HL-60/S4 (cell line): ENCODE measurements around the gene LRTM2.

ENCODE experiments used
- in situ Hi-C: fragments of 300-500 bp; cut with MboI; formaldehyde crosslinking; loops from 2 replicates; pipeline ENCODE4 v1.14.3; 2022; ENCODE audit warnings: low sequenced_read_pairs

The LRTM2 gene

DNA sequence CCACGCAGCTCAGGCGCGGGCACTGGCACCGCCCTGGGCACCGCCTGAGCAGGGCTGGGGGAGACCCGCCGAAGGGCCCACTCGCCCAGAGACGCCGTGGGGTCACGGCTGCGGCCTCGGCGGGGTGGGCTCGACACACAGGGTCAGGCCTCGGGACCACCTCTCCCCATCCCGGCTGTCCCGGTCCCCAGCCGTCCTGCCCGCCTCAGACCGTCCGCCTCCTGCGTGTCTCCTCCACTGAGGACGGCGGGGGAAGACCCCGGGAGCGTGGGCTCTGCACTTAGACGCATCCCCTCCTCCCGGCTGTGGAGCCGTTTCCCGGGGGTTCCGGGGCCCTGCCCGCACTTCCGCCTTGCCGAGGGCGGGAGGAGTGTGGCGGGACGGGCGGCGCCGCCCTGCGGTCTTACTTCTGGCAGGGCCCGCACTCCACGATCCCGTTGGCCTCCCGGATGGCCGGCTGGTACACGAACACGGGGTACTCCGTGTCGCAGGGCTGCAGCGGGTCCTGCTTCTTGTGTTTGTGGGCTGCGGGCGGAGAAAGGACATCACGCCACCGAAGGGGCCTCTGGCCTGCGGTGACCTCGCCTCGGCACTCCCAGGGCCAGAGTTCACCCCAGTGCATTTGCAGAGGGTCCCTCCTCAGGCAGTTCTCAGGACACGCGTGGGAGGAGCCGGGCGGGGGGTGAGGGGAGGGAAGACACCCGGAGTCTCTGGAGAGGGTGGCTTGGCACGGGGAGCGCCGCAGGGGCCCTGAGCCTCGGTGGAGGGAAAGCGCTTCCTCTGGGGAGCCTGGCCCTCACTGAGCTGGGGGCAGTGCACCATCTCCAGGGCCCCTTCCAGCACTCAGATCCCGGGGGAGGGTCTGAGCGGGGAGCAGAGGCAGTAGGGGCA is 23.1 kb upstream of the LRTM2 start:
- in situ Hi-C loops = loop anchor here (25.0 kb wide), 1 partner anchor 790 kb away; no protein-coding TSS in a partner anchor

- in situ Hi-C loops = loop anchor here (25.0 kb wide), 1 partner anchor 789 kb away; no protein-coding TSS in a partner anchor
These were observed 22.2 kb upstream of the LRTM2 start for GRCh38 chr12:1797991-1798640.

GRCh38 chr12:1798641-1799020 is 21.7 kb upstream of the LRTM2 start:
- in situ Hi-C loops = loop anchor here (25.0 kb wide), 1 partner anchor 789 kb away; no protein-coding TSS in a partner anchor

DNA sequence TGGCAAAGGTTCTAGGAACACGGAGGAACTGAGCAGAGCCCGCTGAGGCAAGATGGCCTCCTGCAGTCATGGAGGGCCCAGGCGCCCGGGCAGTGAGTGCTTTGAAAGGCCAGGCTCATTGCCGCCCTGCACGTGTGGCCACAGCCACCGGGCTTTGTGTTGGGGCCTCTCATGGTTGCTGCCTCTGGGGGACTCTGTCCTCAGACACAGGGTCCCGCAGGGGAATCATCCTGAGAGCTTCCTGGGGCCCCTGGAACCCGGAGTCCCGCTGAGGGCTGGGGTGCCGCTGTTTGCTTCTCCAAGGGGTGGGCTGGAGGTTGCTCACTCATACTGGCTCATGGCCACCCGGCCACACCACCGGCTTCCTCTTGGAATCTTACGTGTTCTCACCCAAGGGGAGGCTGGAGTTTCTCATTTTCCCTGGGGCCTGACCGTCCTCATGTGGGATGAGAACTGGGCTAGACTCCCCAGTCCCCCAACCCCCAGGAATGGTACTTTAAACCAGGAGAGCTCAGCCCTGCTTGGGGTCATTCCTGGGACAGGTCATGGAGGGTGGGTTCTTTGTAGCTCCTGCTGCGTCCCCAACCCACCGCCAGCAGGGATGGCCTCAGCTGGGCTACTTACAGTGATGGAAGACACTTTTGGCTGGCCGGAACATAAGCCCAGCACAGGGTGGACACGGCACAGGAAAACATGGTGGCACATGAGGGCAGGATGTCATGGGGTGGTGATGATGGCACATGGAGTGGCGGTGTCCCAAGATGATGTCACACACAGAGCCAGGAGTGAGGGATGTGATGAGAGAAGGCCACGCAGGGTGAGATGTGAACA is 21.1 kb upstream of the LRTM2 start:
- in situ Hi-C loops = loop anchor here (25.0 kb wide), 1 partner anchor 788 kb away; no protein-coding TSS in a partner anchor

DNA sequence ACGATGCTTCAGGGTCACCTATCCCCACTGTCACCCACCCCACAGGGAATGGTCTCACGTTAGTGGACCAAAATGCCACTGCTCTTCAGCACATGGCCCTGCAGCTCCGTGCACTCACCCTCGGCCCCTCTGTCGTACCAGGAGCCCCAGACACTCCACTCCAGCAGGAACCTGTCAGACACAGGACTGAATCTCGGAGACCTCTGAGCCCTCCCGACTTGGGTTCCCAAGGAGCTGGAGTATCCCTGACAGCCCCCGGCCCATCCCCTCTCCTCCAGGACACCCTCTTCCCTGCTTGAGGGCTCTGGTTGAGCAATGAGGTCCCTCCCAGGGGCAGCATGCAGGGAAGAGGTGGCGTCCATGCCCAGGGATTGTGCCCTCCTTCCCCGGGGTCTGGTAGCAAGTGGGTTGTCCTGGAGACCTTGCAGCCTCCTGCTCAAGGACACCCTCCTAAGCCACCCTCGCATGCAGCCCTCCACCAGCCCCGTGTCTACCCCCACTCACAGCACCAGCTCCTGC is 20.4 kb upstream of the LRTM2 start:
- in situ Hi-C loops = loop anchor here (25.0 kb wide), 1 partner anchor 787 kb away; no protein-coding TSS in a partner anchor

GRCh38 chr12:1800401-1801302 is 19.7 kb upstream of the LRTM2 start:
- in situ Hi-C loops = no loop called here

GRCh38 chr12:1801303-1801975 is 18.9 kb upstream of the LRTM2 start:
- in situ Hi-C loops = no loop called here

GRCh38 chr12:1803736-1804135 is 16.6 kb upstream of the LRTM2 start:
- in situ Hi-C loops = no loop called here

- in situ Hi-C loops = no loop called here
These were observed 15.6 kb upstream of the LRTM2 start for GRCh38 chr12:1804545-1805332.

DNA sequence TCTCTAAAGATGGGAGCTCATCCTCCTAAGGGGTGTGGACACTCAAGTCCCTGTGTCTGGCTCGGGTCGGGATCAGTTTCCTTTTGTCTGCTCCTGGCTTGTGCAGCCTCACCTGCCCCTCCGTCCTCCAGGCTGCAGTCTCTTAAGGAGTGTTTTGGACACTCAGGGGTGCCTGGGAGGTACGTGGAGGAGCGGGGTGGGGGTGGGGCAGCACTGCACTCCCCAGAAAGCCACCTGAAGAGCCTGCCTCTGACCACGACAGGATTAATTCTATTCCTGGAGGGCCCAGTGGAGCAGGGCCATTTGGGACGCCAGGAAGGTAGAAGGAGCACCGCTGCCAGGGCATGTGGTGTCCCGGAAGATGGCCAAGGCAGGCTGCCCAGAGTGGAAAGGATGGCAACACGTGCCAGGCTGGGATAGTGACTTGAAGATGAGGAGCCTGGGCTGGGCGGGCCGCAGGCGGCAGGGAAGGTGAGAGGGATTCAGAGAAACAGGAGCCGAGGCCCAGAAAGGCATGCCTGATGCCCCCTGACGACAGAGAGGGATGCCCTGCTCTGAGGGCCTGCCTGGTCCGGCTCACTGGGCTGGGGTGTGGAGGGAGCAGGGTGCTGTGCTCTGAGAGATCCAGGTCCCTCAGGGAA is 14.8 kb upstream of the LRTM2 start:
- in situ Hi-C loops = no loop called here

GRCh38 chr12:1806301-1807086 is 13.9 kb upstream of the LRTM2 start:
- in situ Hi-C loops = no loop called here

GRCh38 chr12:1807087-1807860 is 13.1 kb upstream of the LRTM2 start:
- in situ Hi-C loops = no loop called here

DNA sequence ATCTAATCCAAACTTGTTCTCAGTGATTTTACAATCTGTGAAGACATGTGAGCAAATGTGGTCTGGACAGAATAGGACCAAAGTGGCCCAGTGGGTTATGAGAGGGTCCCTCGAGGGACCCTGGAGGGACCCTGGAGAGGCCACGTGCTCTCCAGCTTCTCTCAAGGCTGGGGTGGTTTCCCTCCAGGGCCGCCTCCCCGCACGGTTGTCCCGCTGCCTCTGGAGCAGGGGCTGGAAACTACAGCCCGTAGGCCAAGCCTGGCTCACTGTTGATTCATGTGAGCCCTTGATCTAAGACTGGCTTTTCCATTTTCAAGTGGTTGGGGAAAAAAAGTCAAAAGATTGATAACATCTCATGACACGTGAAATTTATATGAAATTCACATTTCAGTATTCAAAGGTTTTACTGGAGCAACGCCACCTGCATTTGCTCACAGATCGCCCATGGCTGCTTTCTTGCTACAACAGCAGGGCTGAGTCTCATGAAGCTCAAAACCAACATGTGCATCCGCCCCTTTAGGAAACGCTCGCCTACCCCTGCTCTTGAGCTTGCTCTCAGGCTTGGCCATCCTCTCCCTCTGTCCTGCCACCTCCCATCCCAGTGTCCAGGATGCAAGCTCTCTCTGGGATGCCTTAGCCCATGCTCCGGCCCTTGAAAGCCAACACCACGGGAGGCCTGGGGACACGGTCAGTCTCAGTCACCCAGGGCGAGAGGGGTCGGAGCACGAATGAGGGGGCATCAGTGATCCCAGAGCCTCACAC is 12.1 kb upstream of the LRTM2 start:
- in situ Hi-C loops = no loop called here

DNA sequence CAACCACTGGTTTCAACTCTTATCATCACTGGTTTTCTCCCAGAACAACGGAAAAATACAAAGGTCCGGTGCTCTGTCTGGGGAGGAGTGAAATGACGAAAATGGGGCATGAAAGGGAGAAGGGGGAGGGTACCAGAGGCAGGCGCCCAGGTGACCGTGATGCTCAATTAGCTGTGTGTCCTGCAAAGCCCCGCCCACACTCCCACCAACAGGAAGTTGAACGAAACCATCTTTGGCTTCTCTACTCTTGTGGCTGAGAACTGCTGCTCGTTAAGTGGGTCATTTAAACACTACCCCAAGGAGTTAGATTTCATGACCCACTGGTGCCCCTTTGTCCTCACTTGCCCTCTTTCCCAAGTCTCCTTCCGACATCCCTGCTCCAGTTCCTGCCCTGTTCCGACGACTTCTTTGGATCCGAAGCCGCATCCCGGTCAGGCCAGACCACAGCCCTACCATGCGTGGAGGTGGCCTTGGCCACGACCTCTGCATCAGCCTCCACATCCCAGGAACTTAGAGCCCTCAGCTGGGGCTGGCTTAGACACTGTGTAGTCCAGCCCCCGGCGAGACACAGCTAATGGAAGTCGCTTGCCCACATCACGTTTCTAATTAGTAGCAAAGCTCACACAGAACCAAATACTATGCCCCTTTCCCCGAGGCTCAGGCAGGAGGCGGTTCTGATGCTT is 11.4 kb upstream of the LRTM2 start:
- in situ Hi-C loops = no loop called here

GRCh38 chr12:1809591-1810190 is 10.7 kb upstream of the LRTM2 start:
- in situ Hi-C loops = loop anchor here (10.0 kb wide), 1 partner anchor 125 kb away; no protein-coding TSS in a partner anchor
